ENCODE results near the gene C12orf57. TPM values are rescaled to one million over a fixed set of nuclear protein-coding genes. Genes with fewer than 3 reads are reported as not detected.

C12orf57 gene
- total RNA-seq, 1 donor from 2014 or later: 177 TPM

DNA sequence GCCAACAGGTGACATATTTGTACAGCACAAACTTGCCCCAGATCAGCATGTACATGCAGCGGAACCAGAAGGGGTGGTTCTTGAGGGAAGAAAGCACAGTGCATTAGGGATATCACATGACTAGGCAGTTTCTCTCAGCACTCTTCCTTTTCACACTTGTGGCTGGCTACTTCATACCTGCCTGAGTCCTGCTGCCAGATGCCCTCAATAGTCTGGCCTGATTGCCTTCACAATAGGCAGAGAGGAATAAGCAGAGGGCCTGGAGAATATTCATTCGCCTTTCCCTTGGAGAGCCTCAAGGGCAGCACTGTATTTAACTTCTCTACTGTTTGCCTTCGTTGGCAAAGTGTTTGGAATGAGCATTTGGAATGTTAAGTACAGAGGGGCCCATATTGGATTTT lies 34.8 kb downstream of the C12orf57 start:
- intact Hi-C loops (cut with DNase I): no loop called here
- no peak for ATAC-seq
- no peak for DNase-seq (ENCODE audit: low spot score)

DNA sequence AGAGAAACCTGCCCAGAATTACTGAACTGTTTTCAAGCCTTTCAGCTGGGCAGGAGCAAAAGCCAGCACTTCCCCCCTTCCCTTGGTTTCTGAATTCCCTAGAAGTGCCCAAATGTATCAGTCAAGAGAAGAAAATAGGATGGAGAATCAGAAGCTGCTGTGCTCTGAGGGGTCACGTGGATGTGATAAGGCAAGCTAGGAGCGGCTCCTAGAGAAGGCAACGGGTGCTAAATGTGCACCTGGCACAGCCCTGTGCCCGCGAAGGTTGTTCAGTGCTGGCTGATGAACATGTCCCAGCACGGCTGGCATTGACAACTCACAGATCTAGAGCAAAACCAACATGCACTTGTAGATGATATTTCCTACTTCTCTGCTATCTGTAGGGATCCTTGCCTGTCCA lies 35.2 kb downstream of the C12orf57 start:
- DNase-seq (ENCODE audit: low spot score) (no peak), ATAC-seq (no peak)
- intact Hi-C loops (cut with DNase I): no loop called here

DNA sequence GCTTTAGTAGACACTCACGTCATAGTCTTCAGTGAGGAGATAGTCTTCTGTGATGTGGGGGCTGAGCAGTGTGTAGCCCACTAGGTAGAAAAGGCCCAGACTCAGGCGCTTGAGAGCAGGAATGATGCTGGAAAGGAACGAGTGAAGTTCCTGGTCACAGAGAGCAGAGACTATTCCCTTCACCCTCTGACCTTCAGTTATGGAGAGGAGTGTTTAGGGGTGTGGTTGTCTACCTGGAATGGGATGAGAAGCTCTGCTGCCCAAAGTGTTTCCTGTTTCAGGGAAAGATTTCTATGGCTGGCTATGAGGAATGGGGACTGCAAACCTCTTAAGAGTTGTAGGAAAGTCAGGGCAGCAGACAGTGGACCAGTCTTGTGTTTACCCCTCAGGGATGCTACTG lies 35.6 kb downstream of the C12orf57 start:
- no peak for DNase-seq (ENCODE audit: low spot score)
- no peak for ATAC-seq
- intact Hi-C loops (cut with DNase I): no loop called here

DNA sequence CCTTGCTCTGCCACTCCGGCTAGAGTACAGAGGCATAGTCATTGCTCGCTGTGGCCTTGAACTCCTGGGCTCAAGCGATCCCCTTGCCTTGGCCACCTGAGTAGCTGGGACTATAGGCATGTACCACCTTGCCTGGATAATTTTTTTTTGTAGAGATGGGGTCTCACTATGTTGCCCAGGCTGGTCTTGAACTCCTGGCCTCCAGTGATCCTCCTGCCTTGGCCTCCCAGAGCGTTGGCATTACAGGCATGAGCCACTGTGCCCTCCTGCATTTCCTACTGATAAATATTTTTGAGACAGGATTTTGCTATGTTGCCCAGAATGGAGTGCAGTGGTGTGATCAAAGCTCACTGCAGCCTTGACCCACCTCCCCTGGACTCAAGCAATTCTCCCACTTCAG lies 36.3 kb downstream of the C12orf57 start:
- DNase-seq (ENCODE audit: low spot score) (no peak), ATAC-seq (no peak)
- intact Hi-C loops (cut with DNase I): no loop called here

DNA sequence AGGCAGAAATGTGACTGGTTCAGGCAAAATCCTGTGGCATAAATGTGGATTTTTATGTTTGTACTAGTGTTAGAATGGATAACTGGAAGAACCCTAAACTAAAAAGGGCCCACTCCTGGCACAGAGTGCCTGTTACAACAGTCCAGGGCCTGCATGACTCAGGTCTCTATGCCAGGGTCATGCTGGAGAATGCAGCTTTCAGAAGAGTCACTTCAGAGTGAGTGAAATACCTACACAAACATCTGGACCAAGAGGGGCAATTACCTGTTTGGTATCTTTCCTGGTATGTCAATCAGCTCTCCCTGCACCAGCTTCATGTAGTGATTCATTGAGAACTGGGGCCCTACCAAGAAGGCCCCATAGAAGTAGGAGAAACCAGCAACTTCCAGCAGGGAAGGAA lies 36.9 kb downstream of the C12orf57 start:
- DNase-seq (ENCODE audit: low spot score) (no peak), ATAC-seq (no peak)
- intact Hi-C loops (cut with DNase I): no loop called here

DNA sequence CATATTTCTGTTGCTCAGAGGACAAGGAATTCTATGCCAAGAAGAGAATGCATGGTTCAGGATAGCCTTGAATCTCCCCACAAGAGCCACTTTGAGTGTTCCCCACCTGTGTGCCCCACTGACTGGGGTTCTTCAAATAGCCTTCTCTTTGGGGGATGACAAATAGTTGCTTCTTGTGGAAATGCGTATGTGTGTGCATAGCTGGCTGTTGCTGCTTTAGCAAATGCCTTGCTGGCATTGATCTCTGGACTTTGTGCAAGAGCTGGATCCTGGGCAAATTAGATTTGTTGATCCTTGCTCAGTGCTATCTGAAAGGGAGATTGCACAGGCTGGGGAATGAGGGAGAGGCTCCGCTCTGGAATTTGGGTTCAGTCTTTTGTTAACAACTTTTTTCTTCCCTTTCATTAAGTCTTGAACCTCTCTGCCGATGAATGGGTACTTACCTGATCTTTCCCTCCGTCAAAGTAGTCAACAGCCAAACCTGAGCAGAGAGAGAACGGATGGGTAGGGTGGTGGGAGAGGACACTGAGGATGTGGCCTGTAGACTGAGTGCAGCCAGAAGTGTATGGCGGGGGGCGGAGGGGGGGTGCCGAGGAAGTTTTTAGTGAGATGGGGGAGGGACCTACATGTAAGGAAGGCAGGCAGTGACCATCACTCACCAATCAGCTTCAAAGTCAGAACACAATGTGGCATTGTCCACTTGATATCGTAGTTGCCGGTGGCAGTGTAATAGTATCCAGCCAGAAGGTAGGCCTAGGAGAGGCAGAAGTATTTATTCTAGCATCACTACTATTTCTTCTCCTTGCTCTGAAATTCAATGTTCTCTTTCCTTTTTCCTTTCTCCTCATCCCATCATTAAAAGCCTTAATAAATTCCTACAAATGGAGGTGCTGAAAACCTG lies 37.6 kb downstream of the C12orf57 start:
- no peak for DNase-seq (ENCODE audit: low spot score)
- intact Hi-C loops (cut with DNase I): no loop called here
- ATAC-seq: no peak

DNA sequence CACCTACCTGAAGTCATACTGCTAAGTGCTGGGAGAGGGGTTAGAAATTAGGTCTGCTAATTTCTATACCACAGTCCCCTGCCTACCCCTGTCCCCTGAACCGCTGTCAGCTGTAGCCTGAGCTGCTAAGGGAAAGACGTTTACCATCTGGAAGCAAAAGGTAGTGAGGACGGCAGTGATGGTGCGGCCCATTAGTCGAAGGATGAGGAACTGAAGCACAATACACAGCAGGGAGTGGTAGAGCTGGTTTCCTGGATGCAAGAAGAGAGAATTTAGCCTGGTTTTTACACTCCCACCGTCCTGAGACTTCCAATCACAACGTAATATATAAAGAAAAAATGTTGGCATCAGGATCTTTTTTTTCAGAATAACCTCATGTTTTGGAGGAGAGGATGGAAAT lies 38.7 kb downstream of the C12orf57 start:
- ATAC-seq (no peak), DNase-seq (ENCODE audit: low spot score) (no peak)
- intact Hi-C loops (cut with DNase I): no loop called here

DNA sequence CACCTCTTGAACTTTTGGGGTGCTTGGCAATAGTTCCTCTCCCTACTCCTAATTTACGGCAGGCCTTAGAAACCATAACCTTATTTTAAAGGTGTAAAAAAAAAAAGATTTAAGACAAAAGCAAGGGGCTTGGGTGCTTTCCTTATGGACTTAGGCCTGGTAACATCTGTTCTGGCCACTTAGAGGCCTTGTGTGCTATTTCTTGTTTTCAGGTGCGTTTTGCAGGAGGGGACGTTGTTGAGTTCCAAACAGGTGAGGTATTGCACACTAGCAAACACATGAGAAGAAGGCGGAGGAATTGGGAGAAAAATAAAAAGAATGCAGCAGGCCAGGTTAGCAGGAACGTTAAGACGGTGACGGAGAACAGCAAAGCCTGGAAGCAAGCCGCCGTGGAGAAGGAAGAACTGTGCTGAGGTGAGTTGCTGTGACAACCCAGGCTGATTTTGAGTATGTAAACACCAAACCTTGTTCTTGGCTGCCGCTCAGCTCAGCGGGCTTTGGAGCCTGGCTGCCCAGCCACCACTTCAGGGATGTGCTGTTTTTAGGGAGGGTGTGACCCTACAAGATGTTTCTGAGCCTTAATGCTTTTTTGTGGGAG lies 44.2 kb downstream of the C12orf57 start:
- intact Hi-C loops (cut with DNase I): no loop called here
- DNase-seq (ENCODE audit: low spot score): no peak
- ATAC-seq: no peak

Small RNA genes lying within 50 kb of the gene (microRNA-seq; reads per million reads assigned to microRNA genes)
- gene MIR141: 35.1 reads per million, percentile 41 among the genes with 10 or more reads in this experiment
- 143 reads per million, percentile 60 among the genes with 10 or more reads in this experiment for gene MIR200C

Other genes starting within 250 kb of the C12orf57 start
- gene PIANP, start 243.2 kb upstream of the C12orf57 start, total RNA-seq: 2.5 TPM
- 47.4 TPM for gene COPS7A, start 220.0 kb upstream of the C12orf57 start, total RNA-seq
- 98.6 TPM for gene MLF2, start 190.9 kb upstream of the C12orf57 start, total RNA-seq
- gene PTMS, start 177.7 kb upstream of the C12orf57 start, total RNA-seq: 352 TPM
- 3.4 TPM for gene LAG3, start 171.5 kb upstream of the C12orf57 start, total RNA-seq
- 20.6 TPM for gene CD4, start 154.5 kb upstream of the C12orf57 start, total RNA-seq
- gene GPR162, start 122.2 kb upstream of the C12orf57 start, total RNA-seq: 4.5 TPM
- 27.4 TPM for gene P3H3, start 115.6 kb upstream of the C12orf57 start, total RNA-seq
- 7.1 TPM for gene GNB3, start 103.1 kb upstream of the C12orf57 start, total RNA-seq
- gene CDCA3, start 92.7 kb upstream of the C12orf57 start, total RNA-seq: 0.71 TPM
- 70.1 TPM for gene USP5, start 91.9 kb upstream of the C12orf57 start, total RNA-seq
- 233 TPM for gene TPI1, start 76.5 kb upstream of the C12orf57 start, total RNA-seq
- 12.3 TPM for gene SPSB2, start 70.7 kb upstream of the C12orf57 start, total RNA-seq
- 13.4 TPM for gene LRRC23, start 39.2 kb upstream of the C12orf57 start, total RNA-seq
- 36.9 TPM for gene ENO2, start 29.4 kb upstream of the C12orf57 start, total RNA-seq
- 140 TPM for gene ATN1, start 16.1 kb upstream of the C12orf57 start, total RNA-seq
- gene RNU7-1, start 206 bp upstream of the C12orf57 start, total RNA-seq: not detected
- 35.0 TPM for gene PTPN6, start 7.3 kb downstream of the C12orf57 start, total RNA-seq
- gene PHB2, start 26.6 kb downstream of the C12orf57 start, total RNA-seq: 112 TPM
- gene EMG1, start 26.9 kb downstream of the C12orf57 start, total RNA-seq: 42.9 TPM
- 34.7 TPM for gene LPCAT3, start 74.5 kb downstream of the C12orf57 start, total RNA-seq
- 662 TPM for gene C1S, start 116.7 kb downstream of the C12orf57 start, total RNA-seq
- gene C1R, start 148.4 kb downstream of the C12orf57 start, total RNA-seq: 628 TPM
- 117 TPM for gene C1RL, start 165.2 kb downstream of the C12orf57 start, total RNA-seq
- gene RBP5, start 184.9 kb downstream of the C12orf57 start, total RNA-seq: 4.5 TPM
- 43.8 TPM for gene CLSTN3, start 186.3 kb downstream of the C12orf57 start, total RNA-seq
- 61.5 TPM for gene PEX5, start 245.7 kb downstream of the C12orf57 start, total RNA-seq

All from sciatic nerve (tissue), 2 donors.